CD1c-positive myeloid dendritic cell (primary cell): Measurements from ENCODE around the gene SAMSN1.
"Not testable (repeated sequence)": the region's sequence is repeated elsewhere in the genome, so short reads cannot be mapped to it uniquely, and the experiment has no call there.

Experiments
- DNase-seq: peaks from one replicate; pipeline ENCODE4 v3.0.0-alpha.2; 2016; ENCODE audit errors: extremely low spot score

The SAMSN1 gene

GRCh38 chr21:14527696-14528652 lies 18.1 kb downstream of the SAMSN1 start:
- DNase-seq, result peak; percentile 74

- no peak for DNase-seq
Measured at GRCh38 chr21:14526836-14527695, 19.0 kb downstream of the SAMSN1 start.

- no peak for DNase-seq
Measured at GRCh38 chr21:14526199-14526598, 19.9 kb downstream of the SAMSN1 start.

GRCh38 chr21:14523234-14523633 lies 22.9 kb downstream of the SAMSN1 start:
- DNase-seq, result peak; percentile 76

- peak; percentile 48 for DNase-seq
Measured at GRCh38 chr21:14522736-14523135, 23.4 kb downstream of the SAMSN1 start.

GRCh38 chr21:14520535-14520934 lies 25.6 kb downstream of the SAMSN1 start:
- DNase-seq, result peak; percentile 48

- DNase-seq, result no peak
Measured at GRCh38 chr21:14519000-14519399, 27.1 kb downstream of the SAMSN1 start.

- no peak for DNase-seq
Measured at GRCh38 chr21:14513804-14514203, 32.3 kb downstream of the SAMSN1 start.

GRCh38 chr21:14506859-14507457 lies 39.2 kb downstream of the SAMSN1 start:
- DNase-seq, result not testable (repeated sequence)

- no peak for DNase-seq
Measured at GRCh38 chr21:14500873-14501272, 45.2 kb downstream of the SAMSN1 start.

GRCh38 chr21:14499316-14499715 lies 46.8 kb downstream of the SAMSN1 start:
- DNase-seq, result peak; percentile 23

GRCh38 chr21:14497825-14498224 lies 48.3 kb downstream of the SAMSN1 start:
- DNase-seq, result no peak

- DNase-seq, result no peak
Measured at GRCh38 chr21:14495075-14495474, 51.0 kb downstream of the SAMSN1 start.

GRCh38 chr21:14494181-14494580 lies 51.9 kb downstream of the SAMSN1 start:
- DNase-seq, result not testable (repeated sequence)

GRCh38 chr21:14493731-14494130 lies 52.4 kb downstream of the SAMSN1 start:
- no peak for DNase-seq

GRCh38 chr21:14492931-14493330 lies 53.2 kb downstream of the SAMSN1 start:
- DNase-seq, result no peak

- DNase-seq, result no peak
Measured at GRCh38 chr21:14491269-14491681, 54.8 kb downstream of the SAMSN1 start.

GRCh38 chr21:14488672-14489204 lies 57.4 kb downstream of the SAMSN1 start:
- DNase-seq, result no peak

- DNase-seq, result no peak
Measured at GRCh38 chr21:14487490-14488432, 58.4 kb downstream of the SAMSN1 start.

- DNase-seq, result no peak
Measured at GRCh38 chr21:14486869-14487268, 59.2 kb downstream of the SAMSN1 start.
